Measurements from ENCODE around the gene NBEA. TPM values are rescaled to one million over a fixed set of nuclear protein-coding genes. Genes with fewer than 3 reads are reported as not detected.

The NBEA gene
- polyA plus RNA-seq, 2 of the 4 experiments (the other 2 are of a cell fraction), result 3.5 to 11.8 TPM

- FAIRE-seq (no peak), DNase-seq (ENCODE audit: low read depth in 1 of 2, low spot score in 1 of 2) (no peak), ATAC-seq (no peak)
- Histone ChIP-seq H3K4me2 (no peak overlapping the region), H3K4me3 (no peak overlapping the region), H3K27ac (no peak overlapping the region), H3K4me1 (no peaks in the 10 kb centered on the region), H3K9me3 (no peaks in the 10 kb centered on the region)
- CTCF ChIA-PET, result no interaction called here
- POLR2A ChIA-PET, result no interaction called here
- 81% methylated on average over 1 of the region's 1 CpG for WGBS (ENCODE audit: missing lambda C conversion rate)
- TF ChIP-seq ZFP36 (IDR thresholded peaks at IDR 0.05; ENCODE audit: borderline replicate concordance, partially characterized antibody) (no peak), KDM1A (IDR thresholded peaks at IDR 0.05; ENCODE audit: low read depth) (no peak), NFE2L2 (conservative IDR thresholded peaks at IDR 0.05; ENCODE audit: low read length) (no peak), CBX2 (IDR thresholded peaks at IDR 0.05; ENCODE audit: borderline replicate concordance, low read depth) (no peak), JUN (IDR thresholded peaks at IDR 0.05) (no peak), FOSB (CRISPR knock-in tag; IDR thresholded peaks at IDR 0.05) (no peak), NR3C1 (IDR thresholded peaks at IDR 0.05) (no peak), HMGXB4 (CRISPR knock-in tag; IDR thresholded peaks at IDR 0.05; ENCODE audit: borderline replicate concordance) (no peak), BCL3 (IDR thresholded peaks at IDR 0.05) (no peak), RNF2 (IDR thresholded peaks at IDR 0.05; ENCODE audit: borderline replicate concordance, low read depth) (no peak), E2F6 (IDR thresholded peaks at IDR 0.05; ENCODE audit: borderline replicate concordance, low read depth) (no peak), ESRRA (IDR thresholded peaks at IDR 0.05; ENCODE audit: borderline replicate concordance, low read length) (no peak), HOXB5 (CRISPR knock-in tag; IDR thresholded peaks at IDR 0.05) (no peak), HDAC2 (IDR thresholded peaks at IDR 0.05) (no peak)
Measured at GRCh38 chr13:35219021-35219420, 277.0 kb downstream of the NBEA start.

- ATAC-seq (no peak), DNase-seq (ENCODE audit: low read depth in 1 of 2, low spot score in 1 of 2) (no peak), FAIRE-seq (no peak)
- TF ChIP-seq CHD2 (IDR thresholded peaks at IDR 0.05; ENCODE audit: low read length, partially characterized antibody) (no peak), HEYL (CRISPR knock-in tag; IDR thresholded peaks at IDR 0.05) (no peak), RFX5 (IDR thresholded peaks at IDR 0.05) (no peak), EHF (CRISPR knock-in tag; IDR thresholded peaks at IDR 0.05) (no peak), FOSB (CRISPR knock-in tag; IDR thresholded peaks at IDR 0.05) (no peak), ELK1 (IDR thresholded peaks at IDR 0.05; ENCODE audit: low read depth, low read length) (no peak), ZC3H11A (IDR thresholded peaks at IDR 0.05) (no peak), ZFP36 (IDR thresholded peaks at IDR 0.05; ENCODE audit: borderline replicate concordance, partially characterized antibody) (no peak), CEBPB (IDR thresholded peaks at IDR 0.05) (no peak)
- H3K9me3 ChIP-seq, result no peaks in the 10 kb centered on the region
- no peak overlapping the region for H3K4me2 ChIP-seq
- POLR2A ChIA-PET, result no interaction called here
- no peaks in the 10 kb centered on the region for H3K4me1 ChIP-seq
- H3K27ac ChIP-seq, result no peak overlapping the region
- WGBS (ENCODE audit: missing lambda C conversion rate), result 39% methylated on average over 1 of the region's 1 CpG
- CTCF ChIA-PET, result no interaction called here
- no peak overlapping the region for H3K4me3 ChIP-seq
Measured at GRCh38 chr13:35225159-35225558, 283.1 kb downstream of the NBEA start.

GRCh38 chr13:35225582-35225981, 283.5 kb downstream of the NBEA start:
- Histone ChIP-seq H3K4me1 (no peaks in the 10 kb centered on the region), H3K9me3 (no peaks in the 10 kb centered on the region), H3K4me2 (no peak overlapping the region), H3K27ac (no peak overlapping the region), H3K4me3 (no peak overlapping the region)
- ChIA-PET POLR2A (no interaction called here), CTCF (no interaction called here)
- 91% methylated on average over 2 of the region's 2 CpGs for WGBS (ENCODE audit: missing lambda C conversion rate)
- no peak for DNase-seq (ENCODE audit: low read depth in 1 of 2, low spot score in 1 of 2)
- no peak for ATAC-seq
- no peak for FAIRE-seq
- no peak for TF ChIP-seq REST (IDR thresholded peaks at IDR 0.05)
- no peak for TF ChIP-seq RNF2 (IDR thresholded peaks at IDR 0.05; ENCODE audit: borderline replicate concordance, low read depth)
- TF ChIP-seq SREBF2 (IDR thresholded peaks at IDR 0.05), result no peak
- no peak for TF ChIP-seq BCL3 (IDR thresholded peaks at IDR 0.05)
- TF ChIP-seq MAX (IDR thresholded peaks at IDR 0.05), result no peak

Measured in A549 (cell line).